ENCODE results near the gene NID1. TPM values are rescaled to one million over a fixed set of nuclear protein-coding genes. Genes with fewer than 3 reads are reported as not detected.

The NID1 gene
- total and polyA plus RNA-seq, 2 experiments from 2014 or later: 77.7 to 82.0 TPM

- peaks cover 39% of the 10 kb centered on the region for H3F3A ChIP-seq (ENCODE audit: insufficient read depth)
- H2AFZ ChIP-seq: no peak overlapping the region
- no peaks in the 10 kb centered on the region for H3K9me2 ChIP-seq (ENCODE audit: insufficient read depth)
- no peak for DNase-seq
- H3K27me3 ChIP-seq (replicated peaks; ENCODE audit: insufficient read depth): no peaks in the 10 kb centered on the region
- H3K4me1 ChIP-seq (ENCODE audit: insufficient read depth): 0 out of 2 replicates have a peak, but pooled peaks cover 7% of the 10 kb centered on the region
- in situ Hi-C loops (cut with MboI): no loop called here
- 48 to 56% methylated on average over 3 of the region's 3 CpGs for WGBS, 2 experiments (ENCODE audit: low coverage in 1 of 2, low lambda C conversion rate in 2 of 2, missing lambda C conversion rate in 2 of 2)
- H4K20me1 ChIP-seq (ENCODE audit: insufficient read depth): no peaks in the 10 kb centered on the region
- TF ChIP-seq EZH2 (IDR thresholded peaks at IDR 0.05; ENCODE audit: insufficient read depth, poor library complexity, severe bottlenecking): no peak
- H3K9me3 ChIP-seq (ENCODE audit: low read depth): no peaks in the 10 kb centered on the region
- no peak overlapping the region for H3K27ac ChIP-seq
- no peaks in the 10 kb centered on the region for H3K79me2 ChIP-seq (ENCODE audit: insufficient read depth)
- H3K4me2 ChIP-seq (ENCODE audit: unreplicated experiment): no peak overlapping the region
- H3K4me3 ChIP-seq: no peak overlapping the region
- no peak overlapping the region for H3K9ac ChIP-seq
- no peaks in the 10 kb centered on the region for H3K36me3 ChIP-seq (ENCODE audit: low read depth)
These were observed 31.0 kb upstream of the NID1 start for GRCh38 chr1:236095705-236096520.

DNA sequence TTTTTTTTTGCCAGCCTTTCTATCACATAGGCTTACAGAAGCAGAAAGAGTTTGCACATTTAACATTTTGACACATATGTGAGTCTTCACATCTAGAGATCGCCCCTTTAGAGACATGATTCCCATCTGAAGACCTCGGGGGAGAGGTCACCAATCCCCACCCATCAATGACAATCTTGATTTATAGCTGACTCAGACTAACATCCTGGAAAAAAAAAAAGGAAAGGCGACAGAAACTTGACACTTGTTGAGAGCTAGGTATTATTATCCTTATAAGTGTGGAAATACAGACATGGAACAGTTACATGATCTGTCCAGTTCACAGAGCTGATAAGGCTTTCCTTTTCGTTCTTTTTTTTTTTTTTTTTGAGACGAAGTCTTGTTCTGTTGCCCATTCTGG, 28.0 kb upstream of the NID1 start:
- in situ Hi-C loops (cut with MboI): no loop called here
- Histone ChIP-seq H3K27me3 (replicated peaks; ENCODE audit: insufficient read depth) (no peaks in the 10 kb centered on the region), H3K9me2 (ENCODE audit: insufficient read depth) (no peaks in the 10 kb centered on the region), H3K27ac (no peak overlapping the region), H3K4me3 (no peak overlapping the region), H3K9ac (no peak overlapping the region), H4K20me1 (ENCODE audit: insufficient read depth) (no peaks in the 10 kb centered on the region), H2AFZ (no peak overlapping the region), H3K4me2 (ENCODE audit: unreplicated experiment) (no peak overlapping the region), H3K36me3 (ENCODE audit: low read depth) (no peaks in the 10 kb centered on the region), H3K79me2 (ENCODE audit: insufficient read depth) (no peaks in the 10 kb centered on the region), H3F3A (ENCODE audit: insufficient read depth) (peaks cover 29% of the 10 kb centered on the region), H3K9me3 (ENCODE audit: low read depth) (no peaks in the 10 kb centered on the region), H3K4me1 (ENCODE audit: insufficient read depth) (no peaks in the 10 kb centered on the region)
- DNase-seq: no peak
- WGBS, 2 experiments (ENCODE audit: low coverage in 1 of 2, low lambda C conversion rate in 2 of 2, missing lambda C conversion rate in 2 of 2): 36 to 43% methylated on average over 5 of the region's 5 CpGs
- TF ChIP-seq EZH2phosphoT487 (IDR thresholded peaks at IDR 0.05; ENCODE audit: insufficient read depth, low read depth) (no peak), EZH2 (IDR thresholded peaks at IDR 0.05; ENCODE audit: insufficient read depth, poor library complexity, severe bottlenecking) (no peak)

GRCh38 chr1:236091933-236092318, 27.0 kb upstream of the NID1 start:
- H3K27ac ChIP-seq: no peak overlapping the region
- WGBS, 2 experiments (ENCODE audit: low coverage in 1 of 2, low lambda C conversion rate in 2 of 2, missing lambda C conversion rate in 2 of 2): 38 to 39% methylated on average over 5 of the region's 5 CpGs
- no peak for TF ChIP-seq EZH2 (IDR thresholded peaks at IDR 0.05; ENCODE audit: insufficient read depth, poor library complexity, severe bottlenecking)
- no peak for TF ChIP-seq EZH2phosphoT487 (IDR thresholded peaks at IDR 0.05; ENCODE audit: insufficient read depth, low read depth)
- H3K27me3 ChIP-seq (replicated peaks; ENCODE audit: insufficient read depth): no peaks in the 10 kb centered on the region
- H4K20me1 ChIP-seq (ENCODE audit: insufficient read depth): no peaks in the 10 kb centered on the region
- peaks cover 19% of the 10 kb centered on the region for H3F3A ChIP-seq (ENCODE audit: insufficient read depth)
- no peaks in the 10 kb centered on the region for H3K4me1 ChIP-seq (ENCODE audit: insufficient read depth)
- no peak overlapping the region for H3K4me3 ChIP-seq
- H3K9ac ChIP-seq: no peak overlapping the region
- no peaks in the 10 kb centered on the region for H3K79me2 ChIP-seq (ENCODE audit: insufficient read depth)
- no peaks in the 10 kb centered on the region for H3K9me3 ChIP-seq (ENCODE audit: low read depth)
- peak overlapping the region; percentile 57; the same call in 1 of the 2 replicates for H2AFZ ChIP-seq
- H3K36me3 ChIP-seq (ENCODE audit: low read depth): no peaks in the 10 kb centered on the region
- in situ Hi-C loops (cut with MboI): no loop called here
- no peak for DNase-seq
- no peak overlapping the region for H3K4me2 ChIP-seq (ENCODE audit: unreplicated experiment)
- H3K9me2 ChIP-seq (ENCODE audit: insufficient read depth): no peaks in the 10 kb centered on the region

DNA sequence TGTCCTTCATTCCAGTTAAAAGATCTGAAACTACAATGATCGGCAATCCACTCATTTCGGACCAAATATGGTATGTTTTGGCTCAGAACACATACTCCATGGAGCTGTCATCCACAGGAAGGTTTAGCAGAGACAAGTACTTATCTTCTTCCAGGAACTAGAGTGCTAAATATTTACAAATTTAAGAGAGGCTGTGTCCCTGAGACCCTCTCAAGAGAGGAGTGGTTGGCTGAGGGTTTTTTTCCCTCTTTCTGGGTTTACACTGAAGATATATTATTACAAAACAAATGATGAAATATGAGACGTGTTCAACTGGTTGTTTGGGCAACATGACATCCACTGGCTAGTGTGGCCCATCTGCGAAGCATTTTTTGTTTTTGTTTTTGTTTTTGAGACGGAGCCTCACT, 25.9 kb upstream of the NID1 start:
- Histone ChIP-seq H4K20me1 (ENCODE audit: insufficient read depth) (no peaks in the 10 kb centered on the region), H2AFZ (peak overlapping the region; percentile 51; the same call in 1 of the 2 replicates), H3K9ac (no peak overlapping the region), H3K79me2 (ENCODE audit: insufficient read depth) (no peaks in the 10 kb centered on the region), H3K27ac (no peak overlapping the region), H3K4me2 (ENCODE audit: unreplicated experiment) (no peak overlapping the region), H3K4me1 (ENCODE audit: insufficient read depth) (no peaks in the 10 kb centered on the region), H3K4me3 (no peak overlapping the region), H3K9me3 (ENCODE audit: low read depth) (no peaks in the 10 kb centered on the region), H3K27me3 (replicated peaks; ENCODE audit: insufficient read depth) (no peaks in the 10 kb centered on the region), H3F3A (ENCODE audit: insufficient read depth) (peaks cover 7% of the 10 kb centered on the region), H3K36me3 (ENCODE audit: low read depth) (no peaks in the 10 kb centered on the region), H3K9me2 (ENCODE audit: insufficient read depth) (no peaks in the 10 kb centered on the region)
- TF ChIP-seq EZH2phosphoT487 (IDR thresholded peaks at IDR 0.05; ENCODE audit: insufficient read depth, low read depth) (no peak), EZH2 (IDR thresholded peaks at IDR 0.05; ENCODE audit: insufficient read depth, poor library complexity, severe bottlenecking) (no peak)
- DNase-seq: no peak
- in situ Hi-C loops (cut with MboI): no loop called here
- 34% methylated on average over 5 of the region's 5 CpGs for WGBS, 2 experiments (ENCODE audit: low coverage in 1 of 2, low lambda C conversion rate in 2 of 2, missing lambda C conversion rate in 2 of 2)
